Neuron (in vitro differentiated cells): ENCODE results near the gene ABHD3.
"Not testable (repeated sequence)": the region's sequence is repeated elsewhere in the genome, so short reads cannot be mapped to it uniquely, and the experiment has no call there.

Source experiments
- H2AFZ ChIP-seq: one replicate; pipeline ENCODE4 v1.6.1; 2013; ENCODE audit warnings: low read depth, mild to moderate bottlenecking, inconsistent platforms, low read length, moderate library complexity
- H3K27me3 ChIP-seq: one replicate; pipeline ENCODE4 v1.6.1; 2013; ENCODE audit warnings: low read length; ENCODE audit not compliant: insufficient read depth
- H3K36me3 ChIP-seq: one replicate; pipeline ENCODE4 v1.6.1; 2013; ENCODE audit warnings: low read length; ENCODE audit not compliant: insufficient read depth
- H3K4me1 ChIP-seq: one replicate; pipeline ENCODE4 v1.6.1; 2013; ENCODE audit warnings: low read length; ENCODE audit not compliant: insufficient read depth
- H3K4me3 ChIP-seq: 2 replicates; pipeline ENCODE4 v1.5.1; 2013; ENCODE audit warnings: mild to moderate bottlenecking, low read length, moderate library complexity
- H3K9me3 ChIP-seq: one replicate; pipeline ENCODE4 v1.6.1; 2013; ENCODE audit warnings: low read length

ABHD3 gene

GRCh38 chr18:21735452-21736015 lies 31.0 kb upstream of the ABHD3 start:
- Histone ChIP-seq H3K4me3 (no peak overlapping the region), H3K27me3 (no peaks in the 10 kb centered on the region)

DNA sequence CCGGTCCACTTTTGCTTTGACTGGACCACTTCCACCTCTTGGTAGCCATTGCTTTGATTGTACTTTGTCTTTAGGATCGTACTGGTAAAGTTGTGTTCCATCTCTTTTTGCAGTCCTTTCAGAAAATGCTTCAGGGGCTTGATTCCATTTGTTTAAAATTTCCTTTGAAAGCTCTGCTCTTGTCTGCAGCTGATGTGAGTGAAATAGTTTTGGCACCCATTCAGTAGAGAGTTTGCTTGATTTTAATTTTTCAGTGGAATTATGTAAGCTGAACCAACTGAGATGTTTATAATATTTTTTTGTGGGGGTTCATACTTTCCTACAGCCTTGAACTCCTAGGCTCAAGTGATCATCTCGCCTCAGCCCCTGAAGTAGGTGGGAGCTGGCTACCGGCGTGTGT lies 28.4 kb upstream of the ABHD3 start:
- Histone ChIP-seq H3K9me3 (peaks cover 4% of the 10 kb centered on the region), H3K4me1 (no peaks in the 10 kb centered on the region), H2AFZ (no peak overlapping the region), H3K27me3 (no peaks in the 10 kb centered on the region), H3K4me3 (no peak overlapping the region), H3K36me3 (no peaks in the 10 kb centered on the region)

More at GRCh38 chr18:21735452-21736015, 31.0 kb upstream of the ABHD3 start:
- Histone ChIP-seq H2AFZ (no peak overlapping the region), H3K4me1 (peaks cover 6% of the 10 kb centered on the region), H3K9me3 (no peaks in the 10 kb centered on the region), H3K36me3 (no peaks in the 10 kb centered on the region)

GRCh38 chr18:21727702-21728101 lies 23.1 kb upstream of the ABHD3 start:
- Histone ChIP-seq H3K36me3 (no peaks in the 10 kb centered on the region), H3K4me1 (peaks cover 3% of the 10 kb centered on the region), H3K4me3 (no peak overlapping the region), H3K9me3 (peaks cover 4% of the 10 kb centered on the region), H3K27me3 (no peaks in the 10 kb centered on the region), H2AFZ (no peak overlapping the region)

- Histone ChIP-seq H3K4me1 (peaks cover 3% of the 10 kb centered on the region), H3K4me3 (no peak overlapping the region), H2AFZ (no peak overlapping the region), H3K27me3 (no peaks in the 10 kb centered on the region), H3K9me3 (peaks cover 4% of the 10 kb centered on the region), H3K36me3 (no peaks in the 10 kb centered on the region)
Observed at GRCh38 chr18:21725201-21725600, 20.6 kb upstream of the ABHD3 start.

- Histone ChIP-seq H3K9me3 (no peaks in the 10 kb centered on the region), H3K36me3 (no peaks in the 10 kb centered on the region), H3K27me3 (no peaks in the 10 kb centered on the region), H3K4me1 (peaks cover 2% of the 10 kb centered on the region), H2AFZ (no peak overlapping the region), H3K4me3 (no peak overlapping the region)
Observed at GRCh38 chr18:21722687-21723086, 18.1 kb upstream of the ABHD3 start.

GRCh38 chr18:21714474-21714873 lies 9.9 kb upstream of the ABHD3 start:
- no peaks in the 10 kb centered on the region for H3K27me3 ChIP-seq
- no peaks in the 10 kb centered on the region for H3K36me3 ChIP-seq
- H3K4me3 ChIP-seq, result no peak overlapping the region
- no peaks in the 10 kb centered on the region for H3K4me1 ChIP-seq
- no peak overlapping the region for H2AFZ ChIP-seq
- H3K9me3 ChIP-seq, result no peaks in the 10 kb centered on the region

DNA sequence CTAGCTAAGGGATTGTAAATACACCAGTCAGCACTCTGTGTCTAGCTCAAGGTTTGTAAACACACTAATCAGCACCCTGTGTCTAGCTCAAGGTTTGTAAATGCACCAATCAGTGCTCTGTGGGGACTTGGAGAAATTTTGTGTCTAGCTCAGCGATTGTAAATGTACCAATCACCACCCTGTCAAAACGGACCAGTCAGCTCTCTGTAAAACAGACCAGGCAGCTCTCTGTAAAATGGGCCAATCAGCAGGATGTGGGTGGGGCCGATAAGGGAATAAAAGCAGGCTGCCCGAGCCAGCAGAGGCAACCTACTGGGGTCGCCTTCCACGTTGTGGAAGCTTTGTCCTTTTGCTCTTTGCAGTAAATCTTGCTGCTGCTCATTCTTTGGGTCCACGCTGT lies 2.6 kb upstream of the ABHD3 start:
- H3K4me1 ChIP-seq, H3K4me3 ChIP-seq, H3K9me3 ChIP-seq, H3K27me3 ChIP-seq, H3K36me3 ChIP-seq, H2AFZ ChIP-seq: not testable (repeated sequence)

DNA sequence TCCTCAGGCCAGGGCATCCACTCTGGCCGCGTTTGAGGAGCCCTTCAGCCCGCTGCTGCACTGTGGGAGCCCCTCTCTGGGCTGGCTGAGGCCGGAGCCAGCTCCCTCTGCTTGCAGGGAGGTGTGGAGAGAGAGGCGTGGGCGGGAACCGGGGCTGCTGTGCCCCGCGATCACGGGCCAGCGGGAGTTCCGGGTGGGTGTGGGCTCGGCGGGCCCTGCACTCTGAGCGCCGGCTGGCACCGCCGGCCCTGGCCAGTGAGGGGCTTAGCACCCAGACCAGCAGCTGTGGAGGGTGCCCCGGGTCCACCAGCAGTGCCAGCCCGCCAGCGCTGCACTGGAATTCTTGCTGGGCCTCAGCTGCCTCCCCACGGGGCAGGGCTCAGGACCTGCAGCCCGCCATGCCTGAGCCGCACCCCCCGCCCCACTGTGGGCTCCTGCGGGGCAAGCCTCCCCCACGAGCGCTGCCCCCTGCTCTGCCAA lies 1.9 kb upstream of the ABHD3 start:
- Histone ChIP-seq H3K9me3 (no peaks in the 10 kb centered on the region), H3K36me3 (peaks cover 4% of the 10 kb centered on the region), H2AFZ (no peak overlapping the region), H3K4me3 (no peak overlapping the region), H3K4me1 (peaks cover 9% of the 10 kb centered on the region), H3K27me3 (no peaks in the 10 kb centered on the region)

GRCh38 chr18:21703241-21703820 lies 1.2 kb downstream of the ABHD3 start:
- H3K27me3 ChIP-seq, result no peaks in the 10 kb centered on the region

GRCh38 chr18:21702602-21703001 lies 2.0 kb downstream of the ABHD3 start:
- Histone ChIP-seq H3K9me3 (no peaks in the 10 kb centered on the region), H3K4me3 (no peak overlapping the region), H2AFZ (no peak overlapping the region), H3K4me1 (peaks cover 9% of the 10 kb centered on the region), H3K36me3 (peaks cover 19% of the 10 kb centered on the region), H3K27me3 (no peaks in the 10 kb centered on the region)

More at GRCh38 chr18:21703241-21703820, 1.2 kb downstream of the ABHD3 start:
- no peaks in the 10 kb centered on the region for H3K9me3 ChIP-seq
- H3K36me3 ChIP-seq, result peaks cover 19% of the 10 kb centered on the region
- peak overlapping the region; percentile 86 for H3K4me3 ChIP-seq
- peak overlapping the region; percentile 94 for H2AFZ ChIP-seq
- peaks cover 9% of the 10 kb centered on the region for H3K4me1 ChIP-seq

GRCh38 chr18:21701621-21702020 lies 3.0 kb downstream of the ABHD3 start:
- Histone ChIP-seq H3K27me3 (no peaks in the 10 kb centered on the region), H3K4me1 (peaks cover 9% of the 10 kb centered on the region), H3K9me3 (no peaks in the 10 kb centered on the region), H3K4me3 (no peak overlapping the region), H3K36me3 (peaks cover 19% of the 10 kb centered on the region), H2AFZ (no peak overlapping the region)

DNA sequence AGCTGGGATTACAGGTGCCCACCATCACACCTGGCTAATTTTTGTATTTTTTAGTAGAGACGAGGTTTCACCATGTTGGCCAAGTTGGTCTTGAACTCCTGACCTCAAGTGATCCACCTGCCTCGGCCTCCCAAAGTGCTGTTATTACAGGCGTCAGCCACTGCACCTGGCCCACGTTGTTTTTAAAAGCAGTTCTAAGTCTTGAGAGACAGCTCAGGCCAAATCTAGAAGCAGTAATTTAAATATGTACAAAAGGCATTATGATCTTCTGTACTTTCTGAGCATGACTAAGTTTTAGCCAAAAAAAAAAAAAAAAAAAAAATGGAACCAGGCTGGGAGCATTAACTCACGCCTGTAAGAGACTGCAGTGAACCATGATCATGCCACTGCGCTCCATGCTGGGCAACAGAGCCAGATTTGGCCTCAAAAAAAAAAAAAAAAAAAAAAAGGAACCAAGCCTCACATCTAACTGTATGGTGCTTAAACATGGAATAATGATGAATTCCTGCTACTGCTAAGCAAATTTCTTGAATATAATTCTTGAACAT lies 4.0 kb downstream of the ABHD3 start:
- Histone ChIP-seq H3K9me3 (no peaks in the 10 kb centered on the region), H3K4me3 (no peak overlapping the region), H3K36me3 (peaks cover 19% of the 10 kb centered on the region), H3K27me3 (no peaks in the 10 kb centered on the region), H3K4me1 (peaks cover 9% of the 10 kb centered on the region), H2AFZ (no peak overlapping the region)

GRCh38 chr18:21693322-21693721 lies 11.3 kb downstream of the ABHD3 start:
- H3K27me3 ChIP-seq, result no peaks in the 10 kb centered on the region
- no peak overlapping the region for H3K4me3 ChIP-seq
- no peaks in the 10 kb centered on the region for H3K4me1 ChIP-seq
- peaks cover 2% of the 10 kb centered on the region for H3K9me3 ChIP-seq
- peaks cover 6% of the 10 kb centered on the region for H3K36me3 ChIP-seq
- no peak overlapping the region for H2AFZ ChIP-seq
